Testis (tissue), 3 donors: Measurements from ENCODE around the gene RTN4RL2. TPM values are rescaled to one million over a fixed set of nuclear protein-coding genes. Genes with fewer than 3 reads are reported as not detected.

Experiments
- DNase-seq: peaks from one replicate; pipeline ENCODE4 v3.0.0-alpha.2; 2019
- H3K27ac ChIP-seq, 2 donors: fragments of 200-600 bp; sonication (generic); one replicate each; pipeline ENCODE4 v1.5.1; 2019
- H3K27me3 ChIP-seq: fragments of 200-600 bp; sonication (generic); one replicate; pipeline ENCODE4 v1.5.1; 2019
- H3K36me3 ChIP-seq: fragments of 200-600 bp; sonication (generic); one replicate; pipeline ENCODE4 v1.5.1; 2017; ENCODE audit warnings: low read depth; ENCODE audit errors: missing control alignments
- H3K4me1 ChIP-seq: fragments of 200-600 bp; sonication (generic); one replicate; pipeline ENCODE4 v1.5.1; 2019
- H3K4me3 ChIP-seq, 2 donors: fragments of 200-600 bp; sonication (generic); one replicate each; pipeline ENCODE4 v1.5.1; 2017 to 2019
- H3K9me3 ChIP-seq: fragments of 200-600 bp; sonication (generic); one replicate; pipeline ENCODE4 v1.5.1; 2017
- POLR2A ChIP-seq: fragments of 450-650 bp; IDR thresholded peaks from one replicate; pipeline ENCODE4 v1.6.1; 2017; ENCODE audit warnings: antibody characterized with exemption, mild to moderate bottlenecking, moderate library complexity
- WGBS, 2 donors: methylation state at CpG; one replicate each; pipeline ENCODE4 v1.1.5; 2018; 5-methylcytosine and 5-hydroxymethylcytosine counted together
- intact Hi-C: fragments of 100-400 bp; cut with DNase I; formaldehyde crosslinking; loops from one replicate; pipeline ENCODE4 v1.15.1; 2023; ENCODE audit warnings: low total_unique reads
- polyA plus RNA-seq: library from polyadenylated mRNA; stranded (reverse); fragments of 350-450 nt; fragmentation: Illumina TruSeq; extraction: RNeasy Lipid Tissue Mini Kit (QIAGEN cat#74804); gene quantifications from one replicate; pipeline ENCODE4 v1.2.3, GENCODE V29; 2014; ENCODE audit warnings: low read depth, low replicate concordance; ENCODE audit not compliant: insufficient read depth
- total RNA-seq, 2 donors: library from RNA; depleted of rRNA; stranded (reverse); fragments of >200 nt; gene quantifications; one replicate each; pipeline ENCODE4 v1.2.3, GENCODE V29; 2016
- TF ChIP-seq, protein P1 (sequence below), 3 experiments: fragments of 450-650 bp in 2 of 3; fragments of 200-600 bp in 1 of 3; sonication (generic) in 1 of 3; IDR thresholded peaks; one replicate each; pipeline ENCODE4 v1.5.1; 2016 to 2019; ENCODE audit warnings: antibody characterized with exemption in 3 of 3, mild to moderate bottlenecking in 2 of 3, moderate library complexity in 1 of 3

Gene RTN4RL2
- total and polyA plus RNA-seq, 3 donors from 2014 or later: 2.3 to 3.2 (median 2.5) TPM

DNA sequence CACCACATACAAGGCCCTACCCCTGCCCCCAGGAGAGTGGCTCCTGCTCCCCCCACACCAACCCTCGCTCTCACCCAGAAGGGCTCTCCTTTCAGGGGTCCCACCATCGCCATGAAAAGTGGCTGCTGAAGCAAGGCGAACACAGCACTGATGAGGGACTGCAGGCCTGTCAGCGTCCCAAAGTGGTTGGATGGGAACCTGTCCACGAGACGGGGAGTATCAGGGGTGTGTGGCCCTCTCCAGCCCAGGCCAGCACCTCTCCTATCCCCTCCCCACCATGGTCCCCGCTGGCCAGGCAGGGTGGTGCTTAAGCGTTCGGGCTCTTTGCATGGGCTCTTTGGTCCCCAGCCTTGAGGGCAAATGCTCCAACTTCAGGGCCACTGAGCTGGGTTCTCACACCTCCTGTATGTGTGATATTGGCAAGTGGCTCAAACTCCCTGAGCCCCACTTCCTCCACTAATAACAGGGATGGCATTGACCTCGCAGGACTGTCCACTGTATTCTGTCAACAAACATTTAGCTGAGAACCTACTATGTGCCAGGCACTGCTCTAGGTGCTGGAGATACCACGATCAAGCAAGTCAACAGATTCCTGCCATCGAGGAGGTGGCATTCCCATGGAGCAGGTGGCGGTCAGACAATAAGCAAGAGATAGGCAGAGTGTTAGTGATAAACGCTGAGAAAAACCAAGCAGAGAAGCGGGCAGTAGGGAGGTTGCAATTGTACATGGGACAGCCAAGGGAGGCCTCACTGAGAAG is 26.9 kb downstream of the RTN4RL2 start:
- no peaks in the 10 kb centered on the region for H3K36me3 ChIP-seq

DNA sequence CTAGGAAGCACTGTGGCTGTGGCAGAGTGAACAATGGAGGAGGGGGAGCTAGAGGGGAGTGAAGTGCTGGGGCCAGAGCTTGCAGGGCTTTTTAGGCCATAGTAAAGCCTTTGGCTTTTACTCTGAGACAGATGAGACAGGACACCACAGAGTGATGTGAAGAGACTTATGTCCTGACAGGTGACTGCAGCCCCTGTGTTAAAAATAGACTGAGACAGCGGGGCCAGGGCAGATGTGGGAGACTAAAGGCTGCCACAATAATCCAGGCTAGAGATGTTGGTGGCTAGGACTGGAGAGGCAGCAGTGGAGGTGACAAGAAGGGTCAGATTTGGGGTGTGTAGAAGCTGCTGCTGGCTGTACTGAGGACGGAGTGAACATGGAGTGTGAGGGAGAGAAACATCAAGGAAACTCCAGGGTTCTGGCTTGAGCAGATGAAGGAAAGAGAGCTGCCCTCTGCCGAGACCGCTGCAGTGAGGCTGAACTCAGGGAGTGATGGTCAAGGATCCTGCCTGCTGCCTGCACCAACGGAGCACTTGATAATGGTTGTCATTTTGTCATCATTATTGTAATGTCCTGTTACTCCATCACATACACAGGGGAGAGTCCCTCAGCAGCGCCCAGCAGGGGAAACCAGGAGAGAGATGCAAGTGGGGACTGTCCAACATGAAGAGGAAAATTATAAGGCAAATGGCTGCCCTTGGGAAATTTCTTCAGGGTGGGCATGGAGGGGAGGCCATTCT is 27.8 kb downstream of the RTN4RL2 start:
- DNase-seq: no peak
- Histone ChIP-seq H3K4me1 (peaks cover 3% of the 10 kb centered on the region), H3K9me3 (no peaks in the 10 kb centered on the region), H3K36me3 (no peaks in the 10 kb centered on the region), H3K4me3 (no peak overlapping the region), H3K27ac (no peak overlapping the region), H3K27me3 (no peaks in the 10 kb centered on the region)
- WGBS, 2 donors: 74 to 80% methylated on average over 6 of the region's 6 CpGs
- TF ChIP-seq, protein P1, sequence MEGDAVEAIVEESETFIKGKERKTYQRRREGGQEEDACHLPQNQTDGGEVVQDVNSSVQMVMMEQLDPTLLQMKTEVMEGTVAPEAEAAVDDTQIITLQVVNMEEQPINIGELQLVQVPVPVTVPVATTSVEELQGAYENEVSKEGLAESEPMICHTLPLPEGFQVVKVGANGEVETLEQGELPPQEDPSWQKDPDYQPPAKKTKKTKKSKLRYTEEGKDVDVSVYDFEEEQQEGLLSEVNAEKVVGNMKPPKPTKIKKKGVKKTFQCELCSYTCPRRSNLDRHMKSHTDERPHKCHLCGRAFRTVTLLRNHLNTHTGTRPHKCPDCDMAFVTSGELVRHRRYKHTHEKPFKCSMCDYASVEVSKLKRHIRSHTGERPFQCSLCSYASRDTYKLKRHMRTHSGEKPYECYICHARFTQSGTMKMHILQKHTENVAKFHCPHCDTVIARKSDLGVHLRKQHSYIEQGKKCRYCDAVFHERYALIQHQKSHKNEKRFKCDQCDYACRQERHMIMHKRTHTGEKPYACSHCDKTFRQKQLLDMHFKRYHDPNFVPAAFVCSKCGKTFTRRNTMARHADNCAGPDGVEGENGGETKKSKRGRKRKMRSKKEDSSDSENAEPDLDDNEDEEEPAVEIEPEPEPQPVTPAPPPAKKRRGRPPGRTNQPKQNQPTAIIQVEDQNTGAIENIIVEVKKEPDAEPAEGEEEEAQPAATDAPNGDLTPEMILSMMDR (IDR thresholded peaks at IDR 0.05): no peak
- no peak for TF ChIP-seq POLR2A
- intact Hi-C loops: no loop called here

More for the DNA sequence above, 26.9 kb downstream of the RTN4RL2 start:
- no peaks in the 10 kb centered on the region for H3K9me3 ChIP-seq
- 93 to 95% methylated on average over 10 to 15 of the region's 15 CpGs for WGBS, 2 donors
- intact Hi-C loops: no loop called here
- H3K27me3 ChIP-seq: no peaks in the 10 kb centered on the region
- TF ChIP-seq POLR2A: no peak
- TF ChIP-seq, protein P1 (IDR thresholded peaks at IDR 0.05): no peak
- H3K4me3 ChIP-seq: no peak overlapping the region
- no peak for DNase-seq
- peaks cover 12% of the 10 kb centered on the region for H3K4me1 ChIP-seq
- H3K27ac ChIP-seq: no peak overlapping the region

DNA sequence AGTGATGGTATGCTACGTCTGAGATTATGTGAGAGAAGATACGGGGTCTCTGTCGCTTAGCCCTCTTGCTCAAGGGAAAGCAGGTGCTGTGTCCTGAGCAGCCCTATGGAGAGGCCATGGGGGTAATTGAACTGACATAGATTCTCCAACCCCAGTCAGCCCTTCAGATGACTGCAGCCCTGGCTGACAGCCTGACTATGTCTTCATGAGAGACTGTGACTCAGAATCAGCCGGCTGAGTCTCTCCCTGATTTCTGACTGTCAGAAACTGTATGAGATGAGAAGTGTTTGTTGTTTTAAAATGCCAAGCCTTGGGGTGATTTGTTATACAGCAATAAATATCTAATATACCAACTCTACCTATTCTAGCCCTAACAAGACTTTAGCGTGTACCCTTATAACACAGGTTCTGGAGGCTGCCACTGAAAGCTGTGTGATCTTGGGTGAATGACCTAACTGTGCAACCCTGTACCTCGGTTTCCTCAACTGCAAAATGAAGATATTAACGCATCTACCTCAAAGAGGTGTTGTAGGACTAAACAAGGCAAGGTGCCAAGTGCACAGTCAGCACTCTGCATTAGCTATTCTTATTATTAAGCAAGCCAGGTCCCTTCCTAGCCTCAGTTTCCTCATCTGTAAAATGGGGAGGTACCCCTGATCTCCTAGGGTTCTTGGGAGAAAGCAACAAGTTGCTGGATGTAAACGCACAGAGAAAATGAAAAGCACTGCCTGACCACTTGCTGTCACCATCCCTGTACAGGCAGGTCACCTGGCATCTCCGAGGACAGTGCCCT is 30.3 kb downstream of the RTN4RL2 start:
- no peaks in the 10 kb centered on the region for H3K36me3 ChIP-seq
- DNase-seq: no peak
- intact Hi-C loops: no loop called here
- no peak overlapping the region for H3K27ac ChIP-seq
- H3K4me1 ChIP-seq: no peaks in the 10 kb centered on the region
- no peaks in the 10 kb centered on the region for H3K27me3 ChIP-seq
- 92 to 96% methylated on average over 8 to 9 of the region's 9 CpGs for WGBS, 2 donors
- no peak for TF ChIP-seq POLR2A
- TF ChIP-seq, protein P1 (IDR thresholded peaks at IDR 0.05): no peak
- no peaks in the 10 kb centered on the region for H3K9me3 ChIP-seq
- no peak overlapping the region for H3K4me3 ChIP-seq

DNA sequence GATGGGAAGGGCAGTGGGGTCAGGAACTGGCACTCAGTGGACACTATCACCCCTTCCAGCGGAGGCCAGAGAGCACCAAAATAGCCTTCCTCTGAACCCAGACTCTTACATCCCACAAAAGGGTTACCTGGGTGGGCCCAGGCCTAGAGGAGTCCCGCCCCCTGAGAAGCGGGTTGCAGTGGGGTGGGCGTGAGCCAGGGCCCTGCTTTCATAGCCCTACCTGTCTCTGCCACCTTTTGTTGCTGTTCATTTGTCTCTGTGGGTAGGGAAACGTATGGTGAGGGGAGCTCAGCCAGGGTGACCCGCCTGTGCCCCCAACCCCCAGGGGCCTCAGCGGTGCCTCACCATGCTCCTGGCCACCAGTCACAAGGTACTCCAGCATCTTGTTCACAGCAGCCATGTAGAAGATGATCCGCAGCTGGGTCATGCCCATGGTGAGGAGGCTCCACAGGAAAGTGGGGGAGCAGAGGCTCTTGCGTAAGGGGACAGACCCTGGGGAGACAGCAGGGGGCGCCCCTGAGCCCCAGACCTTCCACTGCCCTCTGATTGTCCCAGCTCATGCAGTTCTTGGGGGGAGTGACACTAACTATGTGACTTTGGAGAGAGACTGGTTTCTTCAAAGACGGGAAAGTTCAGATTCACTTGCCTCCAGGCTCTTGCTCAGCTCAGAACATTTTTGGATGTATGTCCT is 31.2 kb downstream of the RTN4RL2 start:
- no peaks in the 10 kb centered on the region for H3K36me3 ChIP-seq
- no peak for TF ChIP-seq POLR2A
- TF ChIP-seq, protein P1 (IDR thresholded peaks at IDR 0.05): peak in 1 of 3 experiments; percentile 44
- no peak overlapping the region for H3K27ac ChIP-seq
- no peaks in the 10 kb centered on the region for H3K9me3 ChIP-seq
- 82 to 90% methylated on average over 11 of the region's 11 CpGs for WGBS, 2 donors
- DNase-seq: peak; percentile 27
- no peak overlapping the region for H3K4me3 ChIP-seq
- no peaks in the 10 kb centered on the region for H3K4me1 ChIP-seq
- intact Hi-C loops: no loop called here
- H3K27me3 ChIP-seq: no peaks in the 10 kb centered on the region
